Choroid plexus epithelial cell (primary cell): Measurements from ENCODE around the gene RPS6KA4.

Experiments
- DNase-seq: peaks from one replicate; pipeline ENCODE4 v3.0.0-alpha.2; 2010; ENCODE audit warnings: low read depth
- H3K4me3 ChIP-seq: 2 replicates; pipeline ENCODE4 v1.5.1; 2011; ENCODE audit warnings: low read depth, mild to moderate bottlenecking, control low read depth, low read length, moderate library complexity
- CTCF ChIP-seq: conservative IDR thresholded peaks from 2 replicates; pipeline ENCODE4 v1.5.1; 2011; ENCODE audit warnings: low read depth, mild to moderate bottlenecking, control low read depth, inconsistent platforms, low read length, moderate library complexity

RPS6KA4 gene

GRCh38 chr11:64378335-64378880, 19.4 kb downstream of the RPS6KA4 start:
- no peak for TF ChIP-seq CTCF
- no peak overlapping the region for H3K4me3 ChIP-seq
- DNase-seq: peak; percentile 52

- no peak for TF ChIP-seq CTCF
- no peak overlapping the region for H3K4me3 ChIP-seq
- DNase-seq: no peak
Measured at GRCh38 chr11:64379160-64379559, 20.2 kb downstream of the RPS6KA4 start.

GRCh38 chr11:64379817-64380709, 21.1 kb downstream of the RPS6KA4 start:
- no peak for TF ChIP-seq CTCF
- DNase-seq: no peak

GRCh38 chr11:64381350-64381749, 22.4 kb downstream of the RPS6KA4 start:
- no peak for DNase-seq
- no peak overlapping the region for H3K4me3 ChIP-seq
- no peak for TF ChIP-seq CTCF

More at GRCh38 chr11:64379817-64380709, 21.1 kb downstream of the RPS6KA4 start:
- H3K4me3 ChIP-seq: no peak overlapping the region

- no peak for DNase-seq
- no peak overlapping the region for H3K4me3 ChIP-seq
- TF ChIP-seq CTCF: no peak
Measured at GRCh38 chr11:64382047-64382446, 23.1 kb downstream of the RPS6KA4 start.

- no peak for DNase-seq
- no peak for TF ChIP-seq CTCF
- H3K4me3 ChIP-seq: no peak overlapping the region
Measured at GRCh38 chr11:64382586-64382985, 23.6 kb downstream of the RPS6KA4 start.
